HG03442 (cell line): ENCODE results near the gene MED12.
A peak's percentile ranks its signal among the peaks of the same experiment; 100 is the strongest.
"Not testable (repeated sequence)": the region's sequence is repeated elsewhere in the genome, so short reads cannot be mapped to it uniquely, and the experiment has no call there.

ENCODE experiments used
- ATAC-seq: cut with Tn5 transposase; IDR thresholded peaks from one replicate; pipeline ENCODE4 v1.9.1; 2021; ENCODE audit warnings: mild to moderate bottlenecking, moderate library complexity; ENCODE audit not compliant: unreplicated experiment

The MED12 gene

DNA sequence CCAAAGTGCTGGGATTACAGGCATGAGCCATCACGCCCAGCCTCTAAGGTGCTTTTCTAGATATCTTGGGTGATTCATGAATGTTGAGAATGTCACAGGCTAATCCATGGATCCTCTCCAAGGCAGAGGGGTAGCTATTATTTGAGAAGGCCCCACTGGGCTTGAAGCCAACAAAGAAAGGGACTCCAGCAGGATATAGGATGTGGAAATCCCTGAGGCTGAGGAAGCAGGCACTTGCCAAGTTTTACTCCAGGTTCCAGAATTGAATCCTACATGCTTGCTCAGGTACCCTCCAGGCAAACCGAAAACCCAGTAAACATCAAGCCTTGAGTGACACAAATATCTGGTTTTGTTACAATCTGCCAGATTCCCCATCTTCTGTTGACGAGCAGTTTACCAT, 42.1 kb downstream of the MED12 start:
- ATAC-seq: no peak

DNA sequence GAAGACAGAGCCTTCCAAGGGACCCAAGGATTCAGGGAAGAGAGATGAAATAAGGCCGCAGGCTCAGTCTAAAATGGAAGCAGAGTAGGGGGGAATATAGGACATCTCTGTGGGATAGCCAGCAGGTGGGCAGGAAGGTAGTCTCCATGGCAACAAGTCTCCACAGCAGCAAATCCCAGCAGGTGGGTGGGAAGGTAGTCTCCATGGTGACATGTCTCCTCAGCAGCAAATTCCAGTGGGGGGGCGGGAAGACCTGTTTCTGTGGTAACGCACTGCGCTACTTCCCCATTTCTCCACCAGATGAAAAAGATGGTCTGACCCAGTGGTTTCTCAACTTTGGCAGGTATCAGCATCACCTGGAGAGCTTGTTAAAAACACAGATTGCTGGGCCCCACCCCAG, 44.6 kb downstream of the MED12 start:
- ATAC-seq: no peak

DNA sequence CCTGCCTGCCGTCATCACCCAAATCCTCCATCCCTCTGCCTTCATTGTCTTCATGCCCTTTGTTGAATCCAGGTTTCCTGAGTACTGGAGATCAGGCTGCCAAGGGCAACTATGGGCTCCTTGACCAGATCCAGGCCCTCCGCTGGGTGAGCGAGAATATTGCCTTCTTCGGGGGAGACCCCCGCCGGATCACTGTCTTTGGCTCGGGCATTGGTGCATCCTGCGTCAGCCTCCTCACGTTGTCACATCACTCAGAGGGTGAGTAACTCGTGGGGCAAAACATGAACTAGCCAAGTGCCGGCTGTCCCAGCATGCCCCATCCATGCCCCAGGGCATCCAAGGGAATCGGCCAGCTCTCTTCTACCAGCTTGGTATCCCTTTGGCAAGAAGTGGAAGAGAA, 45.7 kb downstream of the MED12 start:
- no peak for ATAC-seq

DNA sequence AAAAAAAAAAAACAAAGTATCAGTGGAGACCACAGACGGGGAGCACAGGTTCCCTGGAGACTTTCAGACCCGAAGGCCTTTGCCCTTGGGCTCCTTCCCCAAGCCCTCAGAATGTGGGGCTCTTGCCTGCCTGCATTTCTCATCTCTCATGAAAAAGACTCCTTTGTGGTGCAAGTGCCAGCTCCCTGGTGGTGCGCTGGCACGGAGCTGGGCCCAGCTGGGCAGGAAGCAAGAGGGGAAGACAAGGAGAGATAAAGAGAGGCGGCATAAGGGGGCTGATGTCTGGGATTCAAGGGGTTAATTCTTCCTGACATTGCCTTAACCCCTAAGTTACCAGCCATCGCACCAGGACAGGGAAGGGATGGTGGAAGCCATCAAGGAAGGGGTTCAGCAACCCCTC, 48.1 kb downstream of the MED12 start:
- ATAC-seq: no peak

DNA sequence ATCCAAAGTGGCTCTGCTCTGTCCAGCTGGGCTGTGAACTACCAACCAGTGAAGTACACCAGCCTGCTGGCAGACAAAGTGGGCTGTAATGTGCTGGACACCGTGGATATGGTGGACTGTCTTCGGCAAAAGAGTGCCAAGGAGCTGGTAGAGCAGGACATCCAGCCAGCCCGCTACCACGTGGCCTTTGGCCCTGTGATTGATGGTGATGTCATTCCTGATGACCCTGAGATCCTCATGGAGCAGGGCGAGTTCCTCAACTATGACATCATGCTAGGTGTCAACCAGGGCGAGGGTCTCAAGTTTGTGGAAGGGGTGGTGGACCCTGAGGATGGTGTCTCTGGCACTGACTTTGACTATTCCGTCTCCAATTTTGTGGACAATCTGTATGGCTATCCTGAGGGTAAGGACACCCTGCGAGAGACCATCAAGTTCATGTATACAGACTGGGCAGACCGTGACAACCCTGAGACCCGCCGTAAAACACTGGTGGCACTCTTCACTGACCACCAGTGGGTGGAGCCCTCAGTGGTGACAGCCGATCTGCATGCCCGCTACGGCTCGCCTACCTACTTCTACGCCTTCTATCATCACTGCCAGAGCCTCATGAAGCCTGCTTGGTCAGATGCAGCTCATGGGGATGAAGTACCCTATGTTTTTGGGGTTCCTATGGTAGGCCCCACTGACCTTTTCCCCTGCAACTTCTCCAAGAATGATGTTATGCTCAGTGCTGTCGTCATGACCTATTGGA, 48.8 kb downstream of the MED12 start:
- ATAC-seq: no peak

DNA sequence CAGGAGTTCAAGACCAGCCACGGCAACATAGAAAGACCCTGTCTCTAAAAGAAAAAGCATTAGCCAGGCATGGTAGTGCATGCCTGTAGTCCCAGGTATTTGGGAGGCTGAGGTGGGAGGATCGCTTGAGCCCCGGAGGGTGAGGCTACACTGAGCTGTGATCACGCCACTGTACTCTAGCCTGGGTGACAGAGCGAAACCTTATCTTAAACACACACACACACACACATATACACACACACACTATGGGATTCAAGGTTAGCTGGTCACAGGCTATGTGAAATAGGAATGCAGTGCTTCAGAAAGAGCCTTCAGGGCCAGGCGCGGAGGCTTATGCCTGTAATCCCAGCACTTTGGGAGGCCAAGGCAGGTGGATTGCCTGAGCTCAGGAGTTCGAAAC, 49.7 kb downstream of the MED12 start:
- ATAC-seq: no peak

DNA sequence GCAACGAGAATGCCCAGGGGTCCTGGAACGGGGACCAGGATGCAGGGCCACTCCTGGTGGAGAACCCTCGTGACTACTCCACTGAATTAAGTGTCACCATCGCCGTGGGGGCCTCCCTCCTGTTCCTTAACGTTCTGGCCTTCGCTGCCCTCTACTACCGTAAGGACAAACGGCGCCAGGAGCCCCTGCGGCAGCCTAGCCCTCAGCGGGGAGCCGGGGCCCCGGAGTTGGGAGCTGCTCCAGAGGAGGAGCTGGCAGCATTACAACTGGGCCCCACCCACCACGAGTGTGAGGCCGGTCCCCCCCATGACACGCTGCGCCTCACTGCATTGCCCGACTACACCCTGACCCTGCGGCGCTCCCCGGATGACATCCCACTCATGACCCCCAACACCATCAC, 51.2 kb downstream of the MED12 start:
- no peak for ATAC-seq

DNA sequence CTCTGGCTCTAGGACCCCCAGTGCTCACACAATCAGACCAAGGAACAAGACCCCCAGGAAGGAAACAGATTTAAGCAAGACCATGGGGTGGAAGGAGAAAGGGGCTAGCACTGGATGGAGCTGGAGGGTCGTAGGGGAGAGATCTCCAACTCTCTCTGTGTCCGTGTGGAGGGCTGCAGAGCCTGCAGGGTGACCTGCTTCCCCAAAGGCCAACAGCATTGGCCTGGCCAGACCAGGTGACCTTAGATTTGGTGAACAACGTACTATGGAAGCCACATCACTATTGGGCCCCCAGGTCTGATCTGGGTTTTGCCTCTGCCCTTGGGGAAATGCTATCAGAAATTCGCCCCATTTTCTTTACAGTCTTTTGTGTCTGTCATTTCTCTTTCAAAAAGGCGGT, 52.3 kb downstream of the MED12 start:
- ATAC-seq: no peak

DNA sequence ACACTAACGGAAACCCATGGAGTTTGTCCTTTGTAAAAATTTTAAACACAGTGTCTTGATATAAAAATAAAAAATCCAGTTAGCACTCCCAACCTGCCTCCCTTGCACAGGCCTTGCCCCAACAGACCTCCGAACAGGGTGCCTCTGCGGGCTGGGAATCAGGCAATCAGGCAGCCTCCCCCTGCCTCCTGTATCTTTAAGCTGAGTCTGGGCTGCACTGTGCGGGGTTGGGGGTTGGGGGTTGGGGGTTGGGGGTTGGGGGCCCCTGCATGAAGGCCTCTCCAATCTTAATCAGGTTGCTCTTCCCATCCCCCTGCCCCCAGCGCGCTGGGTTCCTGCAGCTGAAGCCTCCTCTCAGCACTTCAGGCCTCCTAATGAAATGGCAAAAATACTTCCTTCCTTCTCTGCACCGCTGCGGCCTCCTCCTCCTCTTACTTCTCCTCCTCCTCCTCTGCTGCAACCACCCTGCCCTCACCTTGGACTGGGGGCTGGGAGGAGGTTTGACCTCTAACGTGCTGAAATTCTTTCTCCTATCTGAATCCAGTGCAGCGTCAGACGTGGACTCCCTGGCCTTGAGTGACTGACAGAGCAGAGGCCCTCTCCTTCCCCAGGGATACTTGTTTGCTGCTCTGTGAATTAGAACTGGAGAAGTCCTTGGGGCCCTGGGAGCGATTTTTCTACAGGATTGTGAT, 52.9 kb downstream of the MED12 start:
- ATAC-seq: no peak

DNA sequence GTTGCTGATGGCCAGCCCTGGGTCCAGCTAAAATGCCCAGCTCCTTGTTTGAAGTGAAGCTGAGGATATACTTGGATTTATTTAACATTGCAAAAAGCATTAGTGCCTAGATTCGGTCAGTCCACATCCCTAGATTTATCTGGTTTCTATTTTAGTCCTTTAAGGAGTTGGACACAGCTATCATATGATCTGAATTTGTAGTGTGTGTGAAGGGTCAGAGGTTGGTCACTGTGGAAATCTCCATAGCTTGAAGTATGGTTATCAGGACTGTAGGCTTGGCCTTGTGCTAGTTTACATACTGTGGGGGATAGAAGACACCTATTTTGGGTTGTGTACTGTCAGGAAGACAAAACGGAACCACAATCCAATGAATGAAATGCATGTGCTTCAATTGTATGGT, 55.0 kb downstream of the MED12 start:
- ATAC-seq: no peak

DNA sequence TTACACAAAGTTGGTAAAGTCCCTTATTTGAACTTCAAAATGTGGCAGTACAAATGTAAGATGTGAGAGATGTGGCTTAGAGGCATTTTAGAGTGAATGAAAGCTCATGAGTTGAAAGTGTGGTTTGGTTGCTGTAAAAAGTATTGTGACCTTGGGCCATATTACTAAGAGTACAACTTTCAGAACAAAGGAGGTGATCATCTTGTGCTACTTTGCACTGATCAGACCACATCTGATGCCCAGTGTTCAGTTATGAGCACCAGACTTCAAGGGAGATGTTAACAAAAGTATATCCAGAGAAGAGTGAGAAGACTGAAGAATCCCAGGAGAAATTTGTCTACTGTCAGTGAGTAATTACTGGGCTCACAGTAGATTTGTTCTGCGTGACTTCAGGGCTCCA, 56.4 kb downstream of the MED12 start:
- no peak for ATAC-seq

DNA sequence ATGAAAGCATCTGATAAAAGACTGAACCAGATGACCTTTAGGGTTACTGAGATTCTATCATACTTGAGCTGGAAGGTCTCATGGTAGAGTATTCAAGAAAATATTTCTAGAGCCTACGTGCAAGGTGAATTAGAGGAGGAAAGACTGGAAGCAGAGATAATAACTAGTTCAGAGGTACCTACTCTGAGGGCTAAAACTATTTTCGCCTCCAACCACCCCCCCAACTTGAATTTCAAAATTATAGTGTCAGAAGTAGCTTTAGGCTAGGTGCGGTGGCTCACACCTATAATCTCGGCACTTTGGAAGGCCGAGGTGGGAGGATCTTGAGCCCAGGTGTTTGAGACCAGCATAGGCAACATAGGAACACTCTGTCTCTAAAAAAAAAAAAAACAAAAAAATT, 57.1 kb downstream of the MED12 start:
- no peak for ATAC-seq

DNA sequence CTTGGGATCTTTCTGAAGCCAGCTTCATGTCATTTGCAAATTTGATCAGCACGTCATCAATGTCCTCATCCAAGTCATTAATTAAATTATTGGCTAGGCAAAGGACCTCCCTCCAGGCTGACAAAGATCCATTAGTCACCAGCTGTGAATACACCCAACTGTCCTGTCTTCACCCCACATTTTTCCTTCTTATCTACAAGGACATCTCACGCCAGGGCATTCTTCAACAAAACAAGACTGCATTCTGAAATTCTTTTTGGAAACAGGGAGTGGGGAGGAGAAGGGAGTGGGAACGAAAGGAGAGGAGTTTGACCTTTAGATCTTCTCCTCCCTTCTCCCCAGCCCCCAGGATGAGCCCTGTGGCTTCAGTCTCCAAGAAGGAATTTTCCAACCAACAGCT, 58.9 kb downstream of the MED12 start:
- ATAC-seq: no peak

DNA sequence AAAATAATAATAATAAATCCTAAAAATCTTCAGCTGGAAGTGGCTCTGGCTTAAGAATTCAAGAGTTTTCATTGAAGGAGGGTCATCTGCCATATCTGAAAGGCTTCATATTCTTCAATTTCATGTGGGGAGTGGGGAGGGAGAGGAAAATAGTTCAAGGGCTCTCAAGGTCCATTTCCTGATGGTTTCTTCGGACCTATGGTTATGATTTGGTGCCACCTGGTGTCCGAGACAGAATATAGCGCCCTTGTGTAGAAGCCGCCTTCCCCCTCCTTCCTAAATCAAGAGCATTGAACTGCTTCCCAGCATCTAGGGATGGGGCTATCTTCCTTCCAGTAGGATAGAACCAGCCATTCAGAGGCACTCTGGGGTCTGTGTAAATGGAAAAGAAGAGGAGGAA, 60.5 kb downstream of the MED12 start:
- no peak for ATAC-seq

DNA sequence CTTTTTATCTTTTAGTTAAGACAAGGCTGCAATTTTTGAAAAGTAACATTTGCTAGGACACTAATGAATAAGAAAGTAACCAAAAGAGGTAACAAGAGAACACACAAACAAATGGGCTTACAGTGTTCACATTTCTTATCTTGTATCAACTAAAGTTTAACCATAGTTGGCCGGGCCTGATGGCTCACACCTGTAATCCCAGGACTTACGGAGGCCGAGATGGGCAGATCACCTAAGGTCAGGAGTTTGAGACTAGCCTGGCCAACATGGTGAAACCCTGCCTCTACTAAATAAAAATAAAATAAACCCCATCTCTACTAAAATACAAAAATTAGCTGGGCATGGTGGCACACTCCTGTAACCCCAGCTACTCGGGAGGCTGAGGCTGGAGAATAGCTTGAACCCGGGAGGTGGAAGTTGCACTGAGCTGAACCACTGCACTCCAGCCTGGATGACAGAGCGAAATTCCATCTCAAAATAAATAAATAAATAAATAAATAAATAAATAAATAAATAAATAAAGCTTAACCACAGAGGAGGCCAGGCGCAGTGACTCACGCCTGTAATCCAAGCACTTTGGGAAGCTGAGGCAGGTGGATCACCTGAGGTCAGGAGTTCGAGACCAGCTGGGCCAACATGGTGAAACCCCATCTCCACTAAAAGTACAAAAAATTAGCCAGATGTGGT, 62.3 kb downstream of the MED12 start:
- not testable (repeated sequence) for ATAC-seq

DNA sequence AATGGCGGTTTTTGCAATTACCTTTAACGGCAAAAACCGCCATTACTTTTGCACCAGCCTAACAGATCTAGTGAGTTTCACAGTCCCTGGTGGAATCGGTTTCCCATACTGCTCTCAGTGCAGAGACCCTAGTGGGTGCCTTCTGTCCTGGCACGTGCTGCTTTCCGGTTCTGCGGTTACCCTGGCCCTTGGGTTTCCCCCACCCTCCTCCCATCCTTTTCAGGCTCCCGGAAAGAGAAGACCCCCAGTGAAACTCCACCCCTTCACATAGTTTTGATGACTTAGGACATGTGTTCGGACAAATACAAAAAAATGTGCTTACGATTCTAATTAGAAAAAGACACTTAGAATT, 63.1 kb downstream of the MED12 start:
- ATAC-seq: peak; percentile 36

DNA sequence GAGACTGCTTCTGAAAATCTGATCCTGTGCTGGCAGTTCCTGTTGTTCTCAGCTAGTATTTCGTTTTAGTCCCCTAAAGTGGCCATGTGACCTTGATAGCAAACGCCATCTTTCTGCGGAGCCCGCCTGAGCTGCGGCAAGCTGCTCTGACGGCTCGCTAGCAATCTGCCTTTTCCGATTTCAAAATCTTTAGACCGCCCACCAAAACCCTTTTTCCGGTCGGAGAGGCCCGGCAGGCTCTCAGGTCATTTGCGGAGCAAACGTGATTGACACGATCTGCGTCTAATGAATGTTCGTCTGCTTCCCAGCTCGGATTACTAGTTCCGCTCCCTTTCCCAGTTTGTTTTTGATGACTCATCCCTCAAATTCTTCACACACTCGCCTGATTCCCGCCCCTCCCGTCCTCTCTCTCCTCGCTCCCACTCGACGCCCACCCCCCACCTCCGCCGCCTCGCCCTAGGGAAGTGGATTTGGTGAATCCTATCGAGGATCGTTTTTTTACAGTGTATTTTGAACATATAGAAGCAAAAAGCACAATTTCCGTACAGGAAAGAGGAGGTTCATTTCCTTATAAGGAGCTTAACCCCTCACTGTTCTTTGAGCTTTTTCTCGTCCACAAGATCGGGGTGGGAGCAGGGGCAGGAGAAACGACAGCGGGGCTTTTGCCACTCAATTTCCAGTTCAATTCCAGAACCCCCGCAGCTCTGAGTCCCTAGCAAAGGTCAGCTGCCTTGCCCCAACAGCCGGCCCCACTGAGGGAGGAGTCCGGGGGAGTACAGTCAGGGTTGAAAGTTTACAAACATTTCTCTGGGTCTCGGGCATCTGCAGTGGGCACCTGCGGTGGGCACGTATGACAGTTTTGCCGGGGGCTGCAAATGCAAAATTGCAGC, 63.8 kb downstream of the MED12 start:
- peak; percentile 87 for ATAC-seq

DNA sequence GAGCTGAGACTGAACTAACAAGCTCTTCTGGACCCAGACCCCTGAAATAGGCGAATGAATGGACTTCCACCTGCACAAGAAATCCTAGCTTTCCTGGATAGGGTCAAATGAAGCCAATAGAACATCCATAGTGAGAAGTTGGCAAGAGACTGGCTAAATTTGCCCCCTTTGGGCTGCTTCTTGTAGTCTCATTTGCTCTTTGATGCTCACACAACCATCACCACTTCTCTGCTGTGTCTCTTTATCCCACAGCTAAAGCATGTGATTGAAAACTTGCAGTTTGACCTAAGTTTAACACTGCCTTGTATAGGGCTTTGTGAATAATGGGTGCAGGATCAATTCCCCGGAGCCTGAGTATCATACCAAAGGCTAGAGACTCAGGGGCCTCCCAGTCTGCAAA, 64.5 kb downstream of the MED12 start:
- no peak for ATAC-seq

DNA sequence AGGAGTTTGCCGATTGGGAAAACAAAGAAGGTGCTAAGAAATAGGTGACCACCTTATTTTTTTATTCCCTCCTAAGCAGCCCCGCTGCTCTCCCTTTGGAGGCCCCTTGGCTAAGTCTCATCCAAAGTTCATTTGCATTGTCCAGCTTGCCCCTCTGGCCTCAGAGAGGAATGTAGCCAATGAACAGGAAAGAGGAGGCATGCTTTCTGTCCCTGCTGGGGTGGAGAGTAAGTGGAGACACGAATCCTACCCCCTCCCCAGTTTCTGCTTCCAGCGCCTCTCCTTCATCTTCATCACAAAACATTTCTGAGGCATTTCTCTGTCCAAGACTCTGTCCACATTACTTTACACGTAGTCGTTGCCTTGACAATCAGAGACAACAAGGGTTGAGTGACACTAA, 64.9 kb downstream of the MED12 start:
- ATAC-seq: no peak

DNA sequence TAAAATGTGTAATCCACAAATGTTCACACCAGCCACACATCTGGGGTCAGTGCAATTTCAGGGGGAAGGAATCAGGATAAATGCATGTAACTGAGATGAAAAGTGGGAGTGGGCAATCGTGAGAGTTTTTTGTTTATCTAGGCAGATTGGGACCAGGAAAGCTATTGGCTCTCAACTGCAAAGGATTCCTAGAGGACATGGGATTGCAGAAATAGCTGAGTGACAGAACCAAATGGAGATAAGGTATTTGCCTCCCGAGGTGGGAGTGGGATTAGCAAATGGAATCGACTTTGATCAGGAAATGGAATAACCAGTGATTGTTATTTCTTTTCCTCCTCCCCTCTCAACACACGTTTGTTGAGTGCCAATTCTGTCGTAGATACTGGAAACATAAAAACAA, 65.7 kb downstream of the MED12 start:
- ATAC-seq: no peak

DNA sequence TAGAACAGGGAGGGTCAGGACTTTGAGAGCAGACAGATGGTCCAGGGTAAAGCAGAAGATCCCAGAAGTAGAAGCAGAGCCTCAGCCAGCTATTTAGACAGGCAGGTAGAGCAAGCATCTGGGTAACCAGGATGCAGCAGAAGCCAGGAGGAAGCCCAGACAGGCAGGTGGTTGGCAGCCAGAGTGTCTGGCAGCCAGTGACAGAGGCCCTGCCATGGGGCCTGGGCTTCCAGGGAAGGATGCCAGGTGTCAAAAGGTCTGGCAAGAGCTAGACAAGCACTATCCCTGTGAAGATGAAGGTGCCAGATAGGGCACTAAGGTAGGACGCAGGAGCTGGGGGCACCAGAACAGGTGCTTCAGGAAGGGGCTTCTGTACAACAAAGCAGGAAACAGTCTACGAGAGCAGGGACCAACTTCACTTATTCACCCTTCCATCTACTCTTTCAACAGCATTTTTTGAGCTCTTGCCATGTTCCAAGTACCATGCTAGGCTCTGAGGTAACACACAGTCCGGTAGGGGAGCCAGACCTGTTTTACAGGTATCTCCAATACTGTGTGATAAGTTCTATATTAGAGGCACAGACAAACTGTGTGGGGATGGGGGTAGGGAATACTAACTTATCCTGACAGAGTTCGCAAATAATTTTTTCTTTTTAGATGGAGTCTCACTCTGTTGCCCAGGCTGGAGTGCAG, 66.6 kb downstream of the MED12 start:
- no peak for ATAC-seq
